Measurements from ENCODE around the gene MYO1D.

MYO1D gene

GRCh38 chr17:32859857-32860525 is 16.9 kb downstream of the MYO1D start:
- DNase-seq, result no peak

GRCh38 chr17:32855620-32856019 is 21.3 kb downstream of the MYO1D start:
- no peak for DNase-seq

GRCh38 chr17:32854832-32855389 is 22.0 kb downstream of the MYO1D start:
- DNase-seq, result no peak

- no peak for DNase-seq
These were observed 22.7 kb downstream of the MYO1D start for GRCh38 chr17:32854207-32854606.

GRCh38 chr17:32852811-32853210 is 24.1 kb downstream of the MYO1D start:
- DNase-seq, result no peak

- no peak for DNase-seq
These were observed 27.0 kb downstream of the MYO1D start for GRCh38 chr17:32849879-32850278.

GRCh38 chr17:32847977-32848376 is 28.9 kb downstream of the MYO1D start:
- DNase-seq, result no peak

GRCh38 chr17:32846143-32846542 is 30.8 kb downstream of the MYO1D start:
- DNase-seq, result no peak

- DNase-seq, result no peak
These were observed 36.7 kb downstream of the MYO1D start for GRCh38 chr17:32840241-32840640.

- no peak for DNase-seq
These were observed 40.4 kb downstream of the MYO1D start for GRCh38 chr17:32836527-32836926.

GRCh38 chr17:32835291-32835761 is 41.6 kb downstream of the MYO1D start:
- DNase-seq, result no peak

GRCh38 chr17:32834104-32834503 is 42.8 kb downstream of the MYO1D start:
- no peak for DNase-seq

GRCh38 chr17:32833526-32833925 is 43.4 kb downstream of the MYO1D start:
- DNase-seq, result no peak

- DNase-seq, result no peak
These were observed 43.8 kb downstream of the MYO1D start for GRCh38 chr17:32833076-32833475.

GRCh38 chr17:32831627-32832243 is 45.2 kb downstream of the MYO1D start:
- no peak for DNase-seq

GRCh38 chr17:32831223-32831622 is 45.7 kb downstream of the MYO1D start:
- DNase-seq, result no peak

- no peak for DNase-seq
These were observed 48.1 kb downstream of the MYO1D start for GRCh38 chr17:32828822-32829221.

GRCh38 chr17:32827227-32827626 is 49.7 kb downstream of the MYO1D start:
- no peak for DNase-seq

- DNase-seq, result no peak
These were observed 50.8 kb downstream of the MYO1D start for GRCh38 chr17:32826076-32826475.

GRCh38 chr17:32824334-32824733 is 52.6 kb downstream of the MYO1D start:
- no peak for DNase-seq

- peak; percentile 17 for DNase-seq
These were observed 53.9 kb downstream of the MYO1D start for GRCh38 chr17:32822996-32823395.

GRCh38 chr17:32821987-32822934 is 54.7 kb downstream of the MYO1D start:
- peak; percentile 45 for DNase-seq

GRCh38 chr17:32820440-32820839 is 56.5 kb downstream of the MYO1D start:
- no peak for DNase-seq
